Fibroblast of lung (primary cell): Measurements from ENCODE around the gene RIPK3.

Experiments used
- CTCF ChIP-seq, 2 donors: IDR thresholded peaks in 1 of 2; conservative IDR thresholded peaks in 1 of 2; 1 replicate in 1 of 2; 2 replicates in 1 of 2; pipeline ENCODE4 v1.5.1; 2011 to 2012; ENCODE audit warnings: low read length in 2 of 2, control low read depth in 1 of 2, inconsistent platforms in 1 of 2, low read depth in 1 of 2, mild to moderate bottlenecking in 1 of 2
- EZH2 ChIP-seq: IDR thresholded peaks from 2 replicates; pipeline ENCODE4 v1.5.1; 2012; ENCODE audit warnings: low read length, control low read depth, mild to moderate bottlenecking; ENCODE audit errors: missing control alignments

DNA sequence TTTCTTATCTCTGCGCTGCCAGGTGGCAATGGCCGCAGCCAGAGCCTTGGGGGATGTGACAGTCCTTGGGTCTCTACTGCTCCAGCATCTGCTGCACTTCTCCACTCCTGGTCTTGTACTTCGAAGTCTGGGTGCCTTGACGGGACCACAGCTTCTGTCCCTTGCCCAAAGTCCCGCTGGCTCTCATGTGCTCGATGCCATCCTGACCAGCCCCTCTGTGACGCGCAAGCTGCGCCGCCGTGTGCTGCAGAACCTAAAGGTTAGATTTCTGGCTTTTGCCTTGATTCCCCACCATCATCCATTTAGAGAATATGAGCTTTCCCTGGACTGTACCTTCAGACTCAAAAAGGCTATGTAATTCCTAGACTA, 35.8 kb downstream of the RIPK3 start:
- TF ChIP-seq CTCF (conservative IDR thresholded peaks at IDR 0.05 in 1 of 2, IDR thresholded peaks at IDR 0.05 in 1 of 2; ENCODE audit: low read depth in 1 of 2, low read length in 2 of 2) (no peak), EZH2 (no peak)
